H1 (cell line): ENCODE data around the gene WBP1L.
A peak's percentile ranks its signal among the peaks of the same experiment; 100 is the strongest.

Experiments
- POLR2A ChIP-seq, 2 experiments: IDR thresholded peaks; 1 replicate in 1 of 2; 2 replicates in 1 of 2; pipeline ENCODE4 v1.6.1; 2011; ENCODE audit warnings: low read depth in 2 of 2, low read length in 2 of 2, mild to moderate bottlenecking in 2 of 2; ENCODE audit errors: control extremely low read depth in 1 of 2
- POLR2AphosphoS5 ChIP-seq: IDR thresholded peaks from 2 replicates; pipeline ENCODE4 v1.6.1; 2011; ENCODE audit warnings: low read depth, low read length
- RAD21 ChIP-seq, 2 experiments: IDR thresholded peaks in 1 of 2; conservative IDR thresholded peaks in 1 of 2; 2 replicates each; pipeline ENCODE4 v1.6.1; 2011; ENCODE audit warnings: low read depth in 2 of 2, low read length in 2 of 2, improper control_type of control experiment in 1 of 2, inconsistent platforms in 1 of 2, mild to moderate bottlenecking in 1 of 2, moderate library complexity in 1 of 2
- TAF1 ChIP-seq: IDR thresholded peaks from 2 replicates; pipeline ENCODE4 v1.6.1; 2011; ENCODE audit warnings: mild to moderate bottlenecking, low read depth, low read length
- ZNF274 ChIP-seq: IDR thresholded peaks from 2 replicates; pipeline ENCODE4 v1.7.0; 2012; ENCODE audit warnings: low read length, borderline replicate concordance; ENCODE audit errors: extremely low read depth
- TF ChIP-seq, protein P1 (sequence below), 3 experiments: IDR thresholded peaks; 1 replicate in 2 of 3; 2 replicates in 1 of 3; pipeline versions ENCODE4 v1.5.1 to v1.6.1; 2011; ENCODE audit warnings: low read length in 3 of 3, mild to moderate bottlenecking in 3 of 3, inconsistent platforms in 2 of 3, low read depth in 1 of 3, moderate library complexity in 1 of 3; ENCODE audit not compliant: insufficient read depth in 1 of 3; ENCODE audit errors: control extremely low read depth in 1 of 3

GRCh38 chr10:102835007-102835482 is 91.3 kb downstream of the WBP1L start:
- no peak for TF ChIP-seq TAF1
- TF ChIP-seq, protein P1, sequence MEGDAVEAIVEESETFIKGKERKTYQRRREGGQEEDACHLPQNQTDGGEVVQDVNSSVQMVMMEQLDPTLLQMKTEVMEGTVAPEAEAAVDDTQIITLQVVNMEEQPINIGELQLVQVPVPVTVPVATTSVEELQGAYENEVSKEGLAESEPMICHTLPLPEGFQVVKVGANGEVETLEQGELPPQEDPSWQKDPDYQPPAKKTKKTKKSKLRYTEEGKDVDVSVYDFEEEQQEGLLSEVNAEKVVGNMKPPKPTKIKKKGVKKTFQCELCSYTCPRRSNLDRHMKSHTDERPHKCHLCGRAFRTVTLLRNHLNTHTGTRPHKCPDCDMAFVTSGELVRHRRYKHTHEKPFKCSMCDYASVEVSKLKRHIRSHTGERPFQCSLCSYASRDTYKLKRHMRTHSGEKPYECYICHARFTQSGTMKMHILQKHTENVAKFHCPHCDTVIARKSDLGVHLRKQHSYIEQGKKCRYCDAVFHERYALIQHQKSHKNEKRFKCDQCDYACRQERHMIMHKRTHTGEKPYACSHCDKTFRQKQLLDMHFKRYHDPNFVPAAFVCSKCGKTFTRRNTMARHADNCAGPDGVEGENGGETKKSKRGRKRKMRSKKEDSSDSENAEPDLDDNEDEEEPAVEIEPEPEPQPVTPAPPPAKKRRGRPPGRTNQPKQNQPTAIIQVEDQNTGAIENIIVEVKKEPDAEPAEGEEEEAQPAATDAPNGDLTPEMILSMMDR (IDR thresholded peaks at IDR 0.05; ENCODE audit: control extremely low read depth in 1 of 3, insufficient read depth in 1 of 3, low read depth in 1 of 3, low read length in 3 of 3), result peak; percentile 88 to 96 (median 89)
- no peak for TF ChIP-seq POLR2A (IDR thresholded peaks at IDR 0.05; ENCODE audit: control extremely low read depth in 1 of 2, low read depth in 2 of 2, low read length in 2 of 2)
- TF ChIP-seq RAD21 (IDR thresholded peaks at IDR 0.05 in 1 of 2, conservative IDR thresholded peaks at IDR 0.05 in 1 of 2; ENCODE audit: low read depth in 2 of 2, low read length in 2 of 2), result peak; percentile 96 to 99
- TF ChIP-seq ZNF274, result no peak
- TF ChIP-seq POLR2AphosphoS5, result no peak
